Esophagus squamous epithelium (tissue), 4 donors: ENCODE data around the gene LEF1.

ENCODE experiments used
- POLR2A ChIP-seq, 4 donors: fragments of 450-650 bp; IDR thresholded peaks; one replicate each; pipeline ENCODE4 v1.6.1; 2017; ENCODE audit warnings: antibody characterized with exemption in 4 of 4, mild to moderate bottlenecking in 4 of 4, moderate library complexity in 3 of 4
- TF ChIP-seq, protein P1 (sequence below), 6 experiments: fragments of 450-650 bp in 4 of 6; fragments of 200-600 bp in 2 of 6; sonication (generic) in 2 of 6; IDR thresholded peaks; one replicate each; pipeline ENCODE4 v1.5.1; 2016 to 2019; ENCODE audit warnings: antibody characterized with exemption in 6 of 6, mild to moderate bottlenecking in 4 of 6, moderate library complexity in 4 of 6

DNA sequence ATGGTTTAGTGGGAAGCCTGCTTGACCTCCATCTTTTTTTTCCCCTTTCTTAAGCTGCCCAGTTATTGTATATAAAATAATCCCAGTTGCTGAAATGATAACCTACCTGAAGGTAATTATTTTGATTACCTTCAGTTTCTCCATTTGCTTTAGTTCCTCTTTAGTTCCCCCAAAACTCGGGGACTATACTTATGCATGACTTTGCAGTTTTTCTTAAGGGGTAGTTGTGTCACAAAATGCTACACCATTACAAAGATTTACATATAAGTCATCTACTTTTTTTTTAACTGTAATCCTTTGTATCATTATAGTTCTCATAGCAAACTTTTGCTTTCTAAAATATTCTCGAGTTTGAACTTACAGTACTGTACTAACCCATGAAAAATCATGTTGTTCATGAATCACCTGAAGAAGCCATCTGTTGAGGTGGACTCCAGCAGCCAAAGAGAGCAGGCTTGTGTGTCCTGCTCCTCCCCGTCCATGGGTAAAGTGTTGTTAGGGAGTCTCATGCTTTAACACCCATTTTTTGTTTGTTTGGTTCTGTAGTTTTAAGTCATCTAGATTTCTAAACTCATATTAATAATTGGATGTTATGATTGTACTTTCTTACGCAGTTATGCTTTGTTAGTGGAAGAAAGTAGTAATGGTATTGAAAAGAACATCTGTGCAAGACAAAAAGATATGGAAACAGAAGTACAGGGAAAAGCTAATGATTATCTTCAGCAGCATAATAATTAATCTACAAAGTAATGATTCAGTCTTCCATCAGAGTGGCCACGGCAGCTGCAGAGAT is 144.5 kb downstream of the LEF1 start:
- TF ChIP-seq, protein P1, sequence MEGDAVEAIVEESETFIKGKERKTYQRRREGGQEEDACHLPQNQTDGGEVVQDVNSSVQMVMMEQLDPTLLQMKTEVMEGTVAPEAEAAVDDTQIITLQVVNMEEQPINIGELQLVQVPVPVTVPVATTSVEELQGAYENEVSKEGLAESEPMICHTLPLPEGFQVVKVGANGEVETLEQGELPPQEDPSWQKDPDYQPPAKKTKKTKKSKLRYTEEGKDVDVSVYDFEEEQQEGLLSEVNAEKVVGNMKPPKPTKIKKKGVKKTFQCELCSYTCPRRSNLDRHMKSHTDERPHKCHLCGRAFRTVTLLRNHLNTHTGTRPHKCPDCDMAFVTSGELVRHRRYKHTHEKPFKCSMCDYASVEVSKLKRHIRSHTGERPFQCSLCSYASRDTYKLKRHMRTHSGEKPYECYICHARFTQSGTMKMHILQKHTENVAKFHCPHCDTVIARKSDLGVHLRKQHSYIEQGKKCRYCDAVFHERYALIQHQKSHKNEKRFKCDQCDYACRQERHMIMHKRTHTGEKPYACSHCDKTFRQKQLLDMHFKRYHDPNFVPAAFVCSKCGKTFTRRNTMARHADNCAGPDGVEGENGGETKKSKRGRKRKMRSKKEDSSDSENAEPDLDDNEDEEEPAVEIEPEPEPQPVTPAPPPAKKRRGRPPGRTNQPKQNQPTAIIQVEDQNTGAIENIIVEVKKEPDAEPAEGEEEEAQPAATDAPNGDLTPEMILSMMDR (IDR thresholded peaks at IDR 0.05): no peak
- TF ChIP-seq POLR2A (IDR thresholded peaks at IDR 0.05): no peak
